Measurements from ENCODE around the gene GRM5.

DNA sequence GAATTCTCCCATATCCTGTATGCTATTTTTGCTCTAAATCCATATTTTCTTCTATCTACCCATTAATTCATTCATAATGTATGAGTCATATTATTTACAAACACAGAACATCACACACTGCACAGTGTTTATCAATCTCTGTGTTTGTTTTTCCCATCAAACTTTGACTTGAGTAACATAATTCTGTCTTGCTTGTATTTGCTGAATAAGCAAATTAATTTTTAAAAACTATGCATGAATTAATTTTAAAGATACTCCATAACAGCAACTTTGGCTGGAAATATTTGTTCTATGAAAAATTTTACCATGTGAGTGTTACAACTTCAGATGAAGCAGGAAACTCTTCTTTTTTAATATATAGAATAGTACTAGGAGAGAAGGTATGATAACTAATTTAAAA lies 275.6 kb downstream of the GRM5 start:
- TF ChIP-seq, protein P1, sequence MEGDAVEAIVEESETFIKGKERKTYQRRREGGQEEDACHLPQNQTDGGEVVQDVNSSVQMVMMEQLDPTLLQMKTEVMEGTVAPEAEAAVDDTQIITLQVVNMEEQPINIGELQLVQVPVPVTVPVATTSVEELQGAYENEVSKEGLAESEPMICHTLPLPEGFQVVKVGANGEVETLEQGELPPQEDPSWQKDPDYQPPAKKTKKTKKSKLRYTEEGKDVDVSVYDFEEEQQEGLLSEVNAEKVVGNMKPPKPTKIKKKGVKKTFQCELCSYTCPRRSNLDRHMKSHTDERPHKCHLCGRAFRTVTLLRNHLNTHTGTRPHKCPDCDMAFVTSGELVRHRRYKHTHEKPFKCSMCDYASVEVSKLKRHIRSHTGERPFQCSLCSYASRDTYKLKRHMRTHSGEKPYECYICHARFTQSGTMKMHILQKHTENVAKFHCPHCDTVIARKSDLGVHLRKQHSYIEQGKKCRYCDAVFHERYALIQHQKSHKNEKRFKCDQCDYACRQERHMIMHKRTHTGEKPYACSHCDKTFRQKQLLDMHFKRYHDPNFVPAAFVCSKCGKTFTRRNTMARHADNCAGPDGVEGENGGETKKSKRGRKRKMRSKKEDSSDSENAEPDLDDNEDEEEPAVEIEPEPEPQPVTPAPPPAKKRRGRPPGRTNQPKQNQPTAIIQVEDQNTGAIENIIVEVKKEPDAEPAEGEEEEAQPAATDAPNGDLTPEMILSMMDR (IDR thresholded peaks at IDR 0.05), result no peak
- no peak for TF ChIP-seq POLR2A (IDR thresholded peaks at IDR 0.05)
